ENCODE data around the gene TMC5.

GRCh38 chr16:19512297-19512696 is 94.6 kb downstream of the TMC5 start:
- no peak for TF ChIP-seq EZH2phosphoT487 (conservative IDR thresholded peaks at IDR 0.05; ENCODE audit: low read length)
- TF ChIP-seq, protein P1, sequence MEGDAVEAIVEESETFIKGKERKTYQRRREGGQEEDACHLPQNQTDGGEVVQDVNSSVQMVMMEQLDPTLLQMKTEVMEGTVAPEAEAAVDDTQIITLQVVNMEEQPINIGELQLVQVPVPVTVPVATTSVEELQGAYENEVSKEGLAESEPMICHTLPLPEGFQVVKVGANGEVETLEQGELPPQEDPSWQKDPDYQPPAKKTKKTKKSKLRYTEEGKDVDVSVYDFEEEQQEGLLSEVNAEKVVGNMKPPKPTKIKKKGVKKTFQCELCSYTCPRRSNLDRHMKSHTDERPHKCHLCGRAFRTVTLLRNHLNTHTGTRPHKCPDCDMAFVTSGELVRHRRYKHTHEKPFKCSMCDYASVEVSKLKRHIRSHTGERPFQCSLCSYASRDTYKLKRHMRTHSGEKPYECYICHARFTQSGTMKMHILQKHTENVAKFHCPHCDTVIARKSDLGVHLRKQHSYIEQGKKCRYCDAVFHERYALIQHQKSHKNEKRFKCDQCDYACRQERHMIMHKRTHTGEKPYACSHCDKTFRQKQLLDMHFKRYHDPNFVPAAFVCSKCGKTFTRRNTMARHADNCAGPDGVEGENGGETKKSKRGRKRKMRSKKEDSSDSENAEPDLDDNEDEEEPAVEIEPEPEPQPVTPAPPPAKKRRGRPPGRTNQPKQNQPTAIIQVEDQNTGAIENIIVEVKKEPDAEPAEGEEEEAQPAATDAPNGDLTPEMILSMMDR (IDR thresholded peaks at IDR 0.05; ENCODE audit: insufficient read depth, low read length, poor library complexity, severe bottlenecking), result no peak

Data from SU-DHL-6 (cell line).